Calu3 (cell line): Measurements from ENCODE around the gene IGSF6. TPM values are rescaled to one million over a fixed set of nuclear protein-coding genes. Genes with fewer than 3 reads are reported as not detected.
"Not testable (repeated sequence)": the region's sequence is repeated elsewhere in the genome, so short reads cannot be mapped to it uniquely, and the experiment has no call there.

Experiments
- BruUV-seq: library from RNA; stranded (reverse); fragments of 400-500 nt; replicated peaks from 2 replicates; lab custom pipeline; 2021; lab: Mats Ljungman, UMichigan
- CTCF ChIA-PET: fragments of 300-600 bp; sonication (Branson Sonifier 250); formaldehyde crosslinking; loops from one replicate; lab custom pipeline; 2022; ENCODE audit warnings: antibody characterized with exemption; lab: Charles Lee
- DNase-seq: peaks from one replicate; pipeline ENCODE4 v3.0.0; 2022
- H3K27ac Mint-ChIP-seq: one replicate; pipeline ENCODE4 v1.8.0; 2022; ENCODE audit warnings: mixed read lengths; ENCODE audit not compliant: unreplicated experiment
- H3K27me3 Mint-ChIP-seq: one replicate; pipeline ENCODE4 v1.8.0; 2022; ENCODE audit warnings: mixed read lengths; ENCODE audit not compliant: unreplicated experiment
- H3K36me3 Mint-ChIP-seq: one replicate; pipeline ENCODE4 v1.8.0; 2022; ENCODE audit warnings: mild to moderate bottlenecking, moderate library complexity, mixed read lengths; ENCODE audit not compliant: insufficient read depth, unreplicated experiment
- H3K4me1 Mint-ChIP-seq: one replicate; pipeline ENCODE4 v1.8.0; 2022; ENCODE audit warnings: mild to moderate bottlenecking, low read depth, mixed read lengths; ENCODE audit not compliant: unreplicated experiment
- H3K4me3 Mint-ChIP-seq: one replicate; pipeline ENCODE4 v1.8.0; 2022; ENCODE audit warnings: mild to moderate bottlenecking, low read depth, moderate library complexity, mixed read lengths; ENCODE audit not compliant: unreplicated experiment
- H3K9me3 Mint-ChIP-seq: one replicate; pipeline ENCODE4 v1.8.0; 2022; ENCODE audit warnings: low read depth, mixed read lengths; ENCODE audit not compliant: unreplicated experiment
- intact Hi-C: fragments of 100-400 bp; cut with micrococcal nuclease; formaldehyde crosslinking; loops from one replicate; pipeline ENCODE4 v1.10.0; 2022; ENCODE audit not compliant: unreplicated experiment
- total RNA-seq: library from RNA; stranded (reverse); gene quantifications from 2 replicates; pipeline ENCODE4 v1.2.3, GENCODE V29; 2022
- TF ChIP-seq, protein P1 (sequence below): fragments of 200-600 bp; IDR thresholded peaks from one replicate; pipeline ENCODE4 v1.8.0; 2022; ENCODE audit warnings: antibody characterized with exemption; ENCODE audit not compliant: unreplicated experiment

The IGSF6 gene
- total RNA-seq, 1 experiment from 2014 or later = not detected

GRCh38 chr16:21638573-21638975 is 13.8 kb downstream of the IGSF6 start:
- peak; percentile 37 for DNase-seq
- CTCF ChIA-PET = interaction anchor here (0.7 to 1.0 kb wide), 5 partner anchors 12 to 76 kb away, joined by 3 read pairs; no protein-coding TSS in a partner anchor
- no peaks in the 10 kb centered on the region for H3K27me3 Mint-ChIP-seq
- peaks cover 33% of the 10 kb centered on the region for H3K4me1 Mint-ChIP-seq
- BruUV-seq = no TSS peak
- no peaks in the 10 kb centered on the region for H3K9me3 Mint-ChIP-seq
- H3K36me3 Mint-ChIP-seq = peaks cover 14% of the 10 kb centered on the region
- TF ChIP-seq, protein P1, sequence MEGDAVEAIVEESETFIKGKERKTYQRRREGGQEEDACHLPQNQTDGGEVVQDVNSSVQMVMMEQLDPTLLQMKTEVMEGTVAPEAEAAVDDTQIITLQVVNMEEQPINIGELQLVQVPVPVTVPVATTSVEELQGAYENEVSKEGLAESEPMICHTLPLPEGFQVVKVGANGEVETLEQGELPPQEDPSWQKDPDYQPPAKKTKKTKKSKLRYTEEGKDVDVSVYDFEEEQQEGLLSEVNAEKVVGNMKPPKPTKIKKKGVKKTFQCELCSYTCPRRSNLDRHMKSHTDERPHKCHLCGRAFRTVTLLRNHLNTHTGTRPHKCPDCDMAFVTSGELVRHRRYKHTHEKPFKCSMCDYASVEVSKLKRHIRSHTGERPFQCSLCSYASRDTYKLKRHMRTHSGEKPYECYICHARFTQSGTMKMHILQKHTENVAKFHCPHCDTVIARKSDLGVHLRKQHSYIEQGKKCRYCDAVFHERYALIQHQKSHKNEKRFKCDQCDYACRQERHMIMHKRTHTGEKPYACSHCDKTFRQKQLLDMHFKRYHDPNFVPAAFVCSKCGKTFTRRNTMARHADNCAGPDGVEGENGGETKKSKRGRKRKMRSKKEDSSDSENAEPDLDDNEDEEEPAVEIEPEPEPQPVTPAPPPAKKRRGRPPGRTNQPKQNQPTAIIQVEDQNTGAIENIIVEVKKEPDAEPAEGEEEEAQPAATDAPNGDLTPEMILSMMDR = no peak
- intact Hi-C loops = loop anchor here (1.0 kb wide), 1 partner anchor 12 kb away; no protein-coding TSS in a partner anchor
- H3K27ac Mint-ChIP-seq = peak overlapping the region; percentile 1
- H3K4me3 Mint-ChIP-seq = no peak overlapping the region

- DNase-seq = no peak
- Mint-ChIP-seq H3K36me3 (peaks cover 14% of the 10 kb centered on the region), H3K27ac (no peak overlapping the region), H3K4me1 (peaks cover 46% of the 10 kb centered on the region), H3K9me3 (no peaks in the 10 kb centered on the region), H3K27me3 (no peaks in the 10 kb centered on the region), H3K4me3 (no peak overlapping the region)
- TF ChIP-seq, protein P1 = no peak
- CTCF ChIA-PET = interaction anchor here (0.9 to 1.4 kb wide), 2 partner anchors 10 to 43 kb away, joined by 3 read pairs; no protein-coding TSS in a partner anchor
- BruUV-seq = no TSS peak
- intact Hi-C loops = no loop called here
Measured at GRCh38 chr16:21637032-21637968, 15.1 kb downstream of the IGSF6 start.

GRCh38 chr16:21635694-21636093 is 16.7 kb downstream of the IGSF6 start:
- intact Hi-C loops, H3K9me3 Mint-ChIP-seq, H3K27ac Mint-ChIP-seq, H3K27me3 Mint-ChIP-seq, H3K4me3 Mint-ChIP-seq, BruUV-seq, DNase-seq: not testable (repeated sequence)
- CTCF ChIA-PET = interaction anchor here (0.8 kb wide), 1 partner anchor 9 kb away, joined by 3 read pairs; no protein-coding TSS in a partner anchor
- Mint-ChIP-seq H3K4me1 (peaks cover 62% of the 10 kb centered on the region), H3K36me3 (peaks cover 14% of the 10 kb centered on the region)

DNA sequence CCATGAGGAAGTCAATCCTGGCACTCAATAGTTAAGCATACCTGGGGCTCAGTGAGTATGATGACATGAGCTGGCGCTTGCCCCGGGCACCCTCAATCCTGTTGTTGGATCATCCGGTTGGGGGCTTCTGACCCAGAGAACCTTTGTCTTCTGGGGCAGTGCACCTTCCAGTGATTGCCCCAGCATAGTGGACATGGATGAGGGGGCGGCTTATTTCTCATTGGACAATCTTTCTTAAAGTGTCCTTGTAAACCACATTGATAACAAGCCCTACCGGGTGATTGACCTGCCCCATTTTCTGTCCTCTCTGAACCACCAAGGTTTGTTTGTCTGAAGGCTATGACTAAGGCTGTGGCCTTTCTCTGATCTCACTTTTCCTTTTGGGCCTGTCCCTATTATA is 18.2 kb downstream of the IGSF6 start:
- no peaks in the 10 kb centered on the region for H3K27me3 Mint-ChIP-seq
- H3K9me3 Mint-ChIP-seq = no peaks in the 10 kb centered on the region
- H3K4me1 Mint-ChIP-seq = peaks cover 66% of the 10 kb centered on the region
- H3K27ac Mint-ChIP-seq = no peak overlapping the region
- intact Hi-C loops = no loop called here
- BruUV-seq = no TSS peak
- TF ChIP-seq, protein P1 = no peak
- H3K4me3 Mint-ChIP-seq = no peak overlapping the region
- H3K36me3 Mint-ChIP-seq = peaks cover 25% of the 10 kb centered on the region
- CTCF ChIA-PET = no interaction called here
- peak; percentile 17 for DNase-seq

- BruUV-seq, H3K27me3 Mint-ChIP-seq, H3K27ac Mint-ChIP-seq, intact Hi-C loops, H3K4me3 Mint-ChIP-seq, H3K9me3 Mint-ChIP-seq, DNase-seq, CTCF ChIA-PET: not testable (repeated sequence)
- peaks cover 58% of the 10 kb centered on the region for H3K4me1 Mint-ChIP-seq
- H3K36me3 Mint-ChIP-seq = peaks cover 36% of the 10 kb centered on the region
Measured at GRCh38 chr16:21631951-21632575, 20.3 kb downstream of the IGSF6 start.

- BruUV-seq, intact Hi-C loops, DNase-seq, CTCF ChIA-PET, H3K9me3 Mint-ChIP-seq, H3K27me3 Mint-ChIP-seq, H3K4me3 Mint-ChIP-seq: not testable (repeated sequence)
- Mint-ChIP-seq H3K27ac (peak overlapping the region; percentile 75), H3K4me1 (peaks cover 65% of the 10 kb centered on the region), H3K36me3 (peaks cover 42% of the 10 kb centered on the region)
Measured at GRCh38 chr16:21631376-21631775, 21.0 kb downstream of the IGSF6 start.

DNA sequence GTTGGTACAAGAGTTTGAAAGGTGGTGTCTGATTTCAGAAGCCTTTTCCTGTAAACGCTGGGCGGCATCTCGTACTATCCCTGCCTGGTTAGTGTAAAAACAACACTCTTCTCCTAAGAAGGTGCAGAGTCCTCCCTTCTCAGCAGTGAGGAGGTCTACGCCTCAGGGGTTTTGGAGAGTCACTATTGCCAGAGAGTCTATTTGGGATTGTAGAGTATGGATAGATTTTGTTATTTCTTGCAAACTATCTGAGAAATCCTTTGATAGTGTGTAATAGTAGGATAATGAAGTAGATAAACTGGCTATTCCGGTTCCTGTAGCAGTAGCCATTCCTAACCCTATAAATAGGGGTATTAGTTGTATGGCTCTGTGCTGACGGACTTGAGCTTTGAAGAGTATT is 21.5 kb downstream of the IGSF6 start:
- H3K27me3 Mint-ChIP-seq, CTCF ChIA-PET, BruUV-seq, H3K4me3 Mint-ChIP-seq, intact Hi-C loops, H3K9me3 Mint-ChIP-seq: not testable (repeated sequence)
- Mint-ChIP-seq H3K27ac (peak overlapping the region; percentile 75), H3K4me1 (peaks cover 70% of the 10 kb centered on the region), H3K36me3 (peaks cover 42% of the 10 kb centered on the region)
- DNase-seq = peak; percentile 12
